Stimulated activated CD8-positive, alpha-beta memory T cell treated with anti-CD3 and anti-CD28 coated beads, Interleukin-4, amount 100 ng/mL, for 24 hours (primary cell): ENCODE data around the gene RUVBL2.

Source experiments
- DNase-seq: peaks from one replicate; pipeline ENCODE4 v3.0.0-alpha.2; 2020; ENCODE audit warnings: low read depth

RUVBL2 gene

DNA sequence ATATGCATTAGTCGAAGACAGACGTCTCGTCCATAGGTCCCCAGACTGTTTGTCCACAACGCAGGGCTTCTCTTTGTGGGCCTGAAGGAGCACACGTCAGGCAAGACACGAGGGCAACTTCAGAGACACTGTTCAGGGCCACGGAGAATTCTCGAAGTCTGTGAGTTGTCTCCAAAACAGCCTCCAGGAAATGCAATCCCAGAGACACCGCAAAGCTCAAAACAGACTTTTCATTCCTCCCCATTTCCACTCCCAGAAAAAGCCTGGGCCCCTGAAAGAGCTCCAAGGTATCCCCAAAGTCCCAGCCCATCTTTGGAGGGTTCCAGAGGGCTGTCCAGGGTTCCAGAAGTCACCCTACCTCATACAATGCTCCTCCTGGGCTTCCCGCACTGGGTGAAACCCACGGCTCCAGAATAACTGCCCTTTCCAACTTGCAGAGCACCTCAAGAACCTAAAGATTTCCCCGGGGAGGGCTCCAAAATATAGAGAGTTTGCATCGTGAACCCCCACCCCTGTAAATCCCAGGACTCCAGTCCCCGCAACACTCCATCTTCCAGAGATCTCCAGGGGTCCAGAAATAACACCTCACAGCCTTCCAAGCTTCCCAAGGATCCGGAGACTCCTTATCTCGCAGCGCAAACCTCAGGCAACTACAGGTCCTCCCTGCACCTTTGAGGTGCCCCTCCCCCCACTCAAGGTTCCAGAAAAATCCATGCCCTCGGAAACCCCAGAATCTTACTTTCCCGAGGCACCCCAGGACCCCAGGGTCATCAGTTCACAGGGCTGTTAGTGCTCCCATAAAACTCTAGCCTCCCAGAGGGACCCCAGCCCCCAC lies 29.3 kb upstream of the RUVBL2 start:
- no peak for DNase-seq

DNA sequence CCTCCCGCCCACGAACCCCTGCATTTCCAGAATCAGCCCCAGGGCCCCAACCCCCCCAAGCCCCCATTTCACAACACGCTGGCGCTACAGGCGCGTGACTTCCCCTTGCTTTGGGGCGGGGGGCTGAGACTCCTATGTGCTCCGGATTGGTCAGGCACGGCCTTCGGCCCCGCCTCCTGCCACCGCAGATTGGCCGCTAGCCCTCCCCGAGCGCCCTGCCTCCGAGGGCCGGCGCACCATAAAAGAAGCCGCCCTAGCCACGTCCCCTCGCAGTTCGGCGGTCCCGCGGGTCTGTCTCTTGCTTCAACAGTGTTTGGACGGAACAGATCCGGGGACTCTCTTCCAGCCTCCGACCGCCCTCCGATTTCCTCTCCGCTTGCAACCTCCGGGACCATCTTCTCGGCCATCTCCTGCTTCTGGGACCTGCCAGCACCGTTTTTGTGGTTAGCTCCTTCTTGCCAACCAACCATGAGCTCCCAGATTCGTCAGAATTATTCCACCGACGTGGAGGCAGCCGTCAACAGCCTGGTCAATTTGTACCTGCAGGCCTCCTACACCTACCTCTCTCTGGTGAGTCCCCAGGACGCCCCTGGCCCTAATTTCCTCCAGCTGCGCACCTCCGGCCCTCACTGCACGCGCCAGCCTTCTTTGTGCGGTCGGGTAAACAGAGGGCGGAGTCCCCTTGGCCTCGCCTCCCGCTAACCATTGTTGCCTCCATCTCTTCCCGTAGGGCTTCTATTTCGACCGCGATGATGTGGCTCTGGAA lies 28.5 kb upstream of the RUVBL2 start, which contains the start of gene FTL:
TSS of gene FTL (plus strand) at position 270 of the 766 bp plus-strand sequence. CDS start at position 469, 199 bp downstream.
- DNase-seq, result peak; percentile 90

DNA sequence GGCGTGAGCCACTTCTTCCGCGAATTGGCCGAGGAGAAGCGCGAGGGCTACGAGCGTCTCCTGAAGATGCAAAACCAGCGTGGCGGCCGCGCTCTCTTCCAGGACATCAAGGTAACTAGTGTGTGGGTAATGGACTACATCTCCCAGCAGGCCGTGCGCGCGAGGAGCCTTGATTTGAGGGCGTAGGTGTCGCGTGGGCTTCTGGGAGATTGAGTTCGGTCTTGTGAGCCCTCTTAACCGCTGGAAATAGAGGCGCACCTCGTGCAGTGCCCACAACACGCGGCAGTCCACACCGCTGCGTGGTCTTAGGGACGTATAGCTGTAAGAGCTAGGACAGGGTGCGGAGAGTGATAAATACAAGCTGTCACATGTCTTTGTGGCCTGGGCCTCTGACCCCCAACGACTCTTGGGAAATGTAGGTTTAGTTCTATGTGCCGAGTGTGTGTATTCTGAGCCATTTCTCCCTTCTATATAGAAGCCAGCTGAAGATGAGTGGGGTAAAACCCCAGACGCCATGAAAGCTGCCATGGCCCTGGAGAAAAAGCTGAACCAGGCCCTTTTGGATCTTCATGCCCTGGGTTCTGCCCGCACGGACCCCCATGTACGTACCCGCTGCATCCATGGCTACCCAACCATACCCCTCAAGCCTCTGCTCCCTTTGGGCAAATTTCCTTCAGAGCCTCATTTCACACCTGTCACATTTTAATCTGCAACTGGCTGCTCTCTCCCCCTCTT lies 27.7 kb upstream of the RUVBL2 start:
- DNase-seq, result peak; percentile 82

DNA sequence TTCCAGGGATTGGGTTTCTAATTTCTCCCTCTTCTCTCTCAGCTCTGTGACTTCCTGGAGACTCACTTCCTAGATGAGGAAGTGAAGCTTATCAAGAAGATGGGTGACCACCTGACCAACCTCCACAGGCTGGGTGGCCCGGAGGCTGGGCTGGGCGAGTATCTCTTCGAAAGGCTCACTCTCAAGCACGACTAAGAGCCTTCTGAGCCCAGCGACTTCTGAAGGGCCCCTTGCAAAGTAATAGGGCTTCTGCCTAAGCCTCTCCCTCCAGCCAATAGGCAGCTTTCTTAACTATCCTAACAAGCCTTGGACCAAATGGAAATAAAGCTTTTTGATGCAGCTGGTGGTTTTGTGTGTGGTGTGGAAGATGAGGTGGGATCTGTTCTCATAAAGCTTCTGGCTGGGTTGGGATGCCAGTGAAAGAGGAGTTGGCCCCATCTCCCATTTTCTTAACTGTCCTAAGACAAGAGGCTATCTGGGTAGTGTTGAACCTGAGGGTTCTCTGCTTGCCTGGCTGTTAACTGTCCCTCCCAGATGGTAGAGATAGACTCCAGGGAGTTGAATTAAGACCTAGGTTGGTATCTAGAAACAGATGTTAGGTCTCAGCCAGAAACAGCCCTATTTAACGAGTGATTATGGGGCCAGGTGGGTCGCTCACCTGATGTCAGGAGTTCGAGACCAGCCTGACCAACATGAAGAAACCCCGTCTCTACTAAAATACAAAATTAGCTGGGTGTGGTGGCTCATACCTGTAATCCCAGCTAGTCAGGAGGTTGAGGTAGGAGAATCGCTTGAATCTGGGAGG lies 26.9 kb upstream of the RUVBL2 start:
- no peak for DNase-seq

DNA sequence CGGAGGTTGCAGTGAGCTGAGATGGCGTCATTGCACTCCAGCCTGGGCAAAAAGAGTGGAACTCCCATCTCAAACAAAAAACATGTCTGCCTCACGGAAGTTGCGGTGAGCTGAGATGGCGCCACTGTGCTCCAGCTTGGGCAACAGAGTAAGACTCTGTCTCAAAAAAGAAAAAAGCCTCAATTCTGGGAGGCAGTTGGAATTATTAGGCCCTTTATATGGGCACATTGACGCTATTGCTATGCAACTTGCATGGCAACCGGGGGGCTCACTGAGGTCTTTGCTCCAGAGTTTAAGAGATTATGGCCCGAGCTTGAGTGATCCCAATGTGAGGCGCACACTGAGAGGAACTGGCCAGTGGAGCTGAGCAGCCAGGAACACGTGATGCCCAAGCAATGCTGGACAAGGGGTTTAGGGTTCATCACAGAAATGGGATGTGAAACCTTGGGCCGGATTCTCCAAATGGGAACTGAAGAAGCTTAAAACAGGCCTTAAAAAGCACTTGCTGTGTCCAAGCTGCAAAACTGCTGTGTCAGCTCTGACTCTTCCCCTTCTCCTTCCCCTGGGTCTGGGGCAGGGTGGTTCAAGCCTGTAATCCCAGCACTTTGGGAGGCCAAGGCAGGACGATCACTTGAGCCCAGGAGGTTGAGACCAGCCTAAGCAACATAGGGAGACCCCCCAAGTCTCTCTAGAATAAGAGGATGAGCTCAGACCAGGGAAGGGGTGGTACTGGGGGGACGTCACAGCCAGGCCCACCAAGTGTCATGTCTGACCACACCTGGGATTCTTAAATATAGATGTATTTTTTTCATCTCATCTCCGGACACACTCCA lies 26.1 kb upstream of the RUVBL2 start:
- DNase-seq, result no peak

DNA sequence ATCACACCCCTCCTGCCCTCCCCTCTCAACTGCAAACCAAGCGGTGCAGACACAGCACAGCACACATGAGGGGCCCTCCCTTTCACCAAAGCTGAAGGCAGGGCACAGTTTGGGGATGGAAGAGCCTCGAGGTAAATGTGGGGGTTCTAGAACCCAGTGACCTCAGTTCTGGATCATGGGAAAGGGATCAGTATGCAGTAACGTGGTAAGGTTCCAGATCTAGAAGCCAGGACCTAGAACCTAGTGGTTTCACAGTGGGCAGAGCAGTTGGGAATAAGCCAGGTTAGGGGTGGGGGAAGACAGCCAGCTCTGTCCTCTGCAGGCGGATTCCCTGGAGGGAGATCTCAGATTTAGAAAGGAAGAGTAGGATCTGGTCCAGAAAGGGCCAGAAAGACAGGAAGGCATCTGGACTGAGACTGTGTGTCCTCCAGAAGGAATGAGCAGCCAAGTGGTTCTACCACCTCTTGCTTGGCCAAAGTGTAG lies 25.5 kb upstream of the RUVBL2 start:
- no peak for DNase-seq

DNA sequence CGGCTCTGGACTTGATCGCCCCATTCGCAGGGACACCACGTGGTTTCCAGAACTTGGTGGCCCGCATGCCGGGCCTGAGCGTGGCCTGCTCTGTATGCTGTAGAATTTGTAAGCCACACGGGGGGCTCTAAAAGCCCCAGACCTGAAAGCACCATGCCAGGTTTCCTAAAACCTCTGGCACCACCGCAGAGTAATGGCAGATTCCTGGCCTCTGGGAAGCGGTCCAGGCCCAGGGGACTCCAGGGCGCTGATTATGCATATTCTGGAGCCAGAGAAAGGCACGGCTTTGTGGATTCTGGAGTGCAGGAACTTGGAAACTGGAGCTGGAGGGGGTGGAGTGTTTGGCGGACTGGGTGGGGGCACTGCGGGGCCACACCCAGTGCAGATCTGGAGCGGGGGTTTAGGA lies 24.9 kb upstream of the RUVBL2 start:
- DNase-seq, result no peak

DNA sequence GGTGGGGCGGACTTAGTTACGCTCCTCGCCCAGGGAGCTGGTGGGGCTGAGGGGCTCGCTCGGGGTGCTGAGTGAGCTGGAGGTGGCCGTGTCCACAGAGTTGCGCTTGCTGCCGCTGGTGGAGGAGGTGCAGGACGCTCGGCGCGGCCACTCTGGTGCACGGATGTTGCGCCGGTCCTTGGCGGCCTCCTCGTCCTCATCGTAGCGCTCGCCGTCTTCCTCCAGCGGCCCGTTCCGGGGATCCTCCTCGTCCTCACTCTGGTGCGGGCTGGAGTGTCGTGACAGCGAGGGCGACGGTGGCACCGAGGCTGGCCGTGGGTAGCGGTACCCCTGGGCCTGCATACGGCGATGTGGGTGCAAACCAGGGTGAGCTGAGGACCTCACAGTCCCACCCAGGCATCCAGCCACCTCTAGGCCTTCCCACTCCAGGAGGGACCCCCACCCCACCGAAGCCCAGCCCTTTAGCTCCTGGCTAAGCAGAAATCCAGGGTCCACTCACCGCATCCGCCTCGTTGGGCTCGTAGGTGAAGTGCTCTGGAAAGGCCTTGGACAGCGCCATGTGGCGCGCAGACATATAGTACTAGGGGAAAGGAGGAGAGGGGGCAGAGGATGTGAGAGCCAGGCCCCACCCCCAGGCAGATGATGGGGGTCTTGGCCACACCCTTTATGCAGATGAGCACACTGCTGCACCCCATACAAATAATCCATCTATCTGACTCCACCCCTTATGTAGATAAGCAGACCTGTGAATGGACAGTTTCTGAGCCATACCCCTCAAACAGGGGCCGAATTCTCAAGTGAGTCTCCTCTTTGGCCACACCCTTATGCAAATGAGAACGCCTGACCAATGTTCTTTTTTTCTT lies 24.2 kb upstream of the RUVBL2 start:
- DNase-seq, result no peak

DNA sequence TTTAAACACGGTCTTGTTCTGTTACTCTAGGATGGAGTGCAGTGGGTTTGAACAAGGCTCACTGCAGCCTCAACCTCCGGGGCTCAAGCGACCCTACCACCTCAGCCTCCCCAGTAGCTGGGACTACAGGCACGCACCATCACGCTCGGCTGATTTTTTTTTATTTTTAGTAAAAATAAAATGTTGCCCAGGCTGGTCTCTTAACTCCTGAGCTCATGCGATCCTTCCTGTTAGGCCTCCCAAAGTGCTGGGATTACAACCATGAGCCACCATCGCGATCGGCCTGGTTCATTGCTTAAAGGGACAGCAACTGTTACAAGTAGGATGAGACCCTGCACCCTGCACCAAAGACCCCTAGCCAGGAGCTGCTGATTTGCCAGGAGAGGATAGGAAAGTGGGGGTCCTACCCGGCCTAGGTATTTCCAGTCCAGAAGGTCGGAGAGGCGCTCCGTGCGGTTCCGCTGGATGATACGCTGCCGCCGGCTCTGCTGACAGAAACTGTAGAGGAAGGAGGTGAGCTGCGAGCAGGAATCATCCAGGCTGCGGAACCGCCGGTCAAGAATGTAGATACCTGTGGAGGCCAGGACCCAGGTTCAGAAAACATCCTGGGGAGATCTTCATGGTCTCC lies 23.4 kb upstream of the RUVBL2 start:
- no peak for DNase-seq

DNA sequence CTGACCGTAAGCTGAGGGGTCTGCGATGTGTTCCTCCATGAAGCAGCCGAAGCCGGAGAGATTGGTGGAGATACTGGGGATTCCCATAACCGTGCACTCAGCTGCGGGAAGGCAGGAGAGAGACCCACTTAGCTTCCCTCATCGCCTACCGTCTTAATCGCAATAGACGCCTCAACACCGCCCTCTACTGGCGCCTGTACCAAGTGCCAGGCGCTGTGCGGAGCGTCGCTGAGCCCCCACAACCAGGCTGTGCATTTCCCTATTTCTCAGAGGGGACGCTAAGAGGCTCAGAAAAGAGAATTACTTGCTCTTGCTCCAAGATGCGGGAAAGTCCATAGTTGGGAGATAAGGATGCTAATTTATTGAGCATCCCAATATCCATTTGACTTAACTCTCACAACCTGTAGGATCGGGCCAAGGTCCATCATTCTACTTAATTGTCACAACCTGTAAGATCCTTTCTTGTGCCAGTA lies 22.7 kb upstream of the RUVBL2 start:
- DNase-seq, result peak; percentile 76

DNA sequence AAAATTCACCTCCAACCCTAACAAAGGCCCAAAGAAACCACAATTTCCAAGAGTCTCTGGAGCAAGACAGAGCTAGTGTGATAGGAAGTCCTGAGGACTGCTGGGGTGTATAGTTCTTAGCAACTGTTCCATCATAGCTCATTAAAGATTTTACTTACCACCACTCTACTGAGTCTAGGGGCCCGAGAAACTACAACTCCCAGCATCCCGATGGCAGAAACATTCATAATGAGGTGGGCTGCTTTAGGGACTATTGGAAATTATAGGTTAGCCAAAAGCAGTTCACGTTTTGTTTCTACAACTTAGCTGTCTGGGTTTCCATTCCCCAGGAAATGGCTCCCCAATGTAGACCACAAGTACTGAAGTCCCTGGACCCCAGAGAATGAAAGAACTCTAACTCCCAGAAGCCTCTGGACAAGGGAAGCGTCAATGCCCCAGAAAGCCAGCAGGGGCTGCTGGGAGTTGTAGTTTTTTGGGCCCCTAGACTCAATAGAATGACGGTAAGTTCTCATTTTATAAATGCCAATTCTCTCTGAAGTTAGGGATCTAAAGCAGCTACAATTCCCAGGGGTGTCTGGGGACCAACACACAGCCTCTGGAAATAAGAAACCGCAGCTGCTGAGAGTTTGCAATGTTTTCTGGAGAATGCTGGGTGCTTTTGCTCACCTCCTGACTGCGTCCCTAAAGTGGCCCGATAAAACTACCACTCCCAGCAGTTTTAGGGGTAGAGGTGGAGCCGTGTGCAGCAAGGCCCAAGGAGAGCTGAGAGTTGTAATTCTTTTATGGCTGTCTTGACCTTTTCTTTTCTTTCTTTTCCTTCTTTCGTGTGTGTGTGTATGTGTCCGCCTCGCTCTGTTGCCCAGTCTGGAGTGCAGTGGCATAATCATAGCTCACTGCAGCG lies 17.5 kb upstream of the RUVBL2 start:
- DNase-seq, result no peak

DNA sequence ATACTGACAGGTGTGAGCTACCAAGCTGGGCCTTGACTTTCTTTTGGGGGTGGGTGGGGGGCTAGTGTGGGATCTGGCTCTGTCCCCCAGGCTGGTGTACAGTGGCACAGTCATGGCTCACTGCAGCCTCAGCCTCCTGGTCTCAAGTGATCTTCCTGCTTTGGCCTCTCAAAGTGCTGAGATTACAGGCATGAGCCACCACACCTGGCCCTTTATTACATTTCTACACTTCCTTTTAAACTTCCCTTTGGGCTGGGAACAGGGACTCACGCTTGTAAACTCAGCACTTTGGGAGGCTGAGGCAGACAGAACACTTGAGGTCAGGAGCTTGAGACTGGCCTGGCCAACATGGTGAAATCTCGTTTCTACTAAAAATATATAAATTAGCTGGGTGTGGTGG lies 16.6 kb upstream of the RUVBL2 start:
- no peak for DNase-seq

DNA sequence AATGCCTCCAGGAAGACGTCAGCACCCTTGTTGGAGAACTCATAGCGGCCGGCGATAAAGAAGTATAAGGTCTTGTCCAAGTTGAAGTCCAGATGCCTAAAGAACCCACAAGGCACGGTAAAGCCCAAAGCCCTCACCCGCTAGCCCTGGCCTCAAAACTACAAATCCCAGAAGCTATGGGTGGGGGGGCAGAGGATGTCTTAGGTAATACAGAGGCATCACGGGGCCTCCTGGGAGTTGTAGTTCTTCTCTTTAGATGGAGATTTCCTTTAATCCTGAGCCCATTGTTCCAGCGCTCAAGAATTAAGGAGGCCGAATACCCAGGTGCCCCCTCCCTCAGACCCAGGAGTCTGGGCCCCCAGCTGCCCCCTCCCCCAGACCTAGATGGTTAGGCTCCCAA lies 11.4 kb upstream of the RUVBL2 start:
- no peak for DNase-seq

DNA sequence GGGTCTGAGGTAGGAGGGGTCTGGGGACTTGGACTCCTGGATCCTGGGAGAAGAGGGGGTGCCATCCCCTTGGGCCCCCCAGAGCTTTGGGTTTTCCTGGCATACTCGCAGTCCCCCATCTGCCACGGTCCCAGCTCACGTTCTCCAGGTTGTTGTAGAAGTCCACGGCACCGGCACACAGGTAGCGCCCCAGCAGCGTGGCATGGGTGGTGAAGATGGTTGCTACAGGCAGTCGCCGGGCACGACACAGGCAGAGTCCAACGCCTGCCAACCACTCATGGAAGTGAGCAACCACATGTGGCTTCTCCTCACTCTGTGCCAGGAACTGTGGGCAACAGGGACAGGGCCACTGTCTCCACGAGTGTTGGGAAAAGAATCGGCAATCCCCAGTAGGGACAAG lies 8.0 kb upstream of the RUVBL2 start:
- DNase-seq, result no peak

DNA sequence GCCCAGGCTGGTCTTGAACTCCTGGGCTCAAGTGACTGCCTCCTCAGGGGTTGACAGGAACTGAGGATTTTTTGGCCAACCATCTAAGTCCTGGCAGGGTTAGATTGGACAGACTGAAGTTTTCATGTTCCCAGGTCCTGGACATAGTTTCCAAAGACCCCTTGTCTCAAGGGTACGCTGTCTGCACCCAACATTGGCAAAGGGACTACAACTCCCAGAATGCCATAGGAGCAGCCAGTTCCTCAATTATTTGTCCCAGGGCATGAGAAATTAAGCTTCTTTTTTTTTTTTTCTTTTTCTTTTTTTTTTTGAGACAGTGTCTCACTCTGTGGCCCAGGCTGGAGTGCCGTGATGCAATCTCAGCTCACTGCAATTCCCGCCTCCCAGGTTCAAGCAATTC lies 7.5 kb upstream of the RUVBL2 start:
- no peak for DNase-seq

DNA sequence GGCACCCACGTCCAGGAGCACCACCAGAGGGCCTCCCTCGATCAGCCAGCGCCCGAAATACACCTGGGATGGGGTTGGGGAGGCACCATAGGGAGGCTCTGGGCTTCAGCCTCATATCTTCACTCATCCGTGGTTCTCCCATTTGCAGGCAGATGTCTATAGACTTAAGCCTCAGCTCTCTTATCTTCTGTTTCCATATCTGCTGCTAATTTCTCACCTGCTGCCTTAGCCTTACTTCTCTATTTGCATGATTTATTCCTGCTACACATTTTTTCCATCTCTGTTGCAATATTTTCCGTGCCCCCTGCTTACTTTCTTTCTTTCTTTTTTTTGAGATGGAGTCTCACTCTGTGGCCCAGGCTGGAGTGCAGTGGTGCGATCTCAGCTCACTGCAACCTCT lies 6.4 kb upstream of the RUVBL2 start:
- no peak for DNase-seq

DNA sequence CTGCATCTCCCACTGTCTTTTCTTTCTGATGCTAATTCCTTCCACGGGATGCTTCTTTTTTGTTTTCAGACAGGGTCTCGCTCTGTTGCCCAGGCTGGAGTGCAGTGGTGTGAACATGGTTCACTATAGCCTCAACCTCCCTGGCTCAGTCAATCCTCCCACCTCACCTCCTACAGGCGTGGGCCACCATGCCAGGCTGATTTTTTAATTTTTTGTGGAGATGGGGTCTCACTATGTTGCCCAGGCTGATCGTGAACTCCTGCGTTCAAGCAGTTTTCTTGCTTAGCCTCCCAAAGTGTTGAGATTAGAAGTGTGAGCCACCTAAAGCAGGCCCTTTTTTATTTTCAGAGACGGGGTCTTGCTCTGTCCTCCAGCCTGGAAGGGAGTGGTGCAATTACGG lies 5.4 kb upstream of the RUVBL2 start:
- DNase-seq, result no peak

DNA sequence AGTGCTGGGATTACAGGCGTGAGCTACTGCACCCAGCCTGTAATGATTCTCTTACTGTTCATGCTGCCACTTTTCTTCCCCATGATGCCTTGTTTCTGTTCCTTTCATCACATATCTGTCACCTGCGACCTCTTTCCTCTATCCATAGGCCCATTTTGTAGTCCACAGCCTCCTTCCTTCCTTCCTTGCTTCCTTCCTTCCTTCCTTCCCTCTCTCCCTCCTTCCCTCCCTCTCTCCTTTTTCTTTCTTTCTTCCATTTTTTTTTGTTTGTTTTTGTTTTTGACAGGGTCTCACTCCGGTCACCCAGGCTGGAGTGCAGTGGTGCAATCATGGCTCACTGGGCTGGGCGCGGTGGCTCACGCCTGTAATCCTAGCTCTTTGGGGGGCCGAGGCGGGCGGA lies 4.8 kb upstream of the RUVBL2 start:
- no peak for DNase-seq
